ENCODE data around the gene NOSTRIN. TPM values are rescaled to one million over a fixed set of nuclear protein-coding genes. Genes with fewer than 3 reads are reported as not detected.
"Not testable (repeated sequence)": the region's sequence is repeated elsewhere in the genome, so short reads cannot be mapped to it uniquely, and the experiment has no call there.

The NOSTRIN gene
- total and polyA plus RNA-seq, 2 of the 8 experiments (the other 6 are each of a cell fraction or from before 2014, with no cell fraction given), result not detected

GRCh38 chr2:168870824-168871223, 68.4 kb downstream of the NOSTRIN start:
- H3K27ac ChIP-seq (ENCODE audit: low read depth, low read length); H2BK120ac ChIP-seq (replicated peaks; ENCODE audit: low read depth, low read length); H2BK5ac ChIP-seq (ENCODE audit: low read depth, low read length); H3K56ac ChIP-seq (replicated peaks; ENCODE audit: insufficient read length, low read depth, low read length); POLR2A ChIA-PET (ENCODE audit: partially characterized antibody); DNase-seq (ENCODE audit: low read depth in 1 of 2, low spot score in 2 of 2); H3K27me3 ChIP-seq (replicated peaks in 1 of 4; ENCODE audit: control insufficient read depth in 3 of 4, extremely low read depth in 1 of 4, insufficient read depth in 3 of 4, low read length in 3 of 4); FAIRE-seq; H4K91ac ChIP-seq (replicated peaks; ENCODE audit: insufficient read length, low read length); H3K4ac ChIP-seq (replicated peaks; ENCODE audit: insufficient read length, low read depth, low read length); H4K5ac ChIP-seq (ENCODE audit: insufficient read length, low read depth, low read length); H2BK12ac ChIP-seq (ENCODE audit: low read depth, low read length); H3K4me2 ChIP-seq (ENCODE audit: insufficient read depth in 1 of 2, low read depth in 2 of 2, low read length in 2 of 2); H3K4me3 ChIP-seq (ENCODE audit: extremely low read depth in 1 of 4, insufficient read depth in 2 of 4, low read depth in 3 of 4, low read length in 4 of 4); H3K14ac ChIP-seq (ENCODE audit: insufficient read length); H3K23me2 ChIP-seq (ENCODE audit: low read depth, low read length); H3K18ac ChIP-seq (ENCODE audit: extremely low read depth, low read length); H2AK5ac ChIP-seq (ENCODE audit: low read depth, low read length); CTCF ChIA-PET (ENCODE audit: partially characterized antibody); H3K23ac ChIP-seq (ENCODE audit: insufficient read length); H3K79me2 ChIP-seq (ENCODE audit: control insufficient read depth in 1 of 2, insufficient read depth in 2 of 2, low read length in 2 of 2); H4K20me1 ChIP-seq (replicated peaks in 1 of 2; ENCODE audit: control insufficient read depth in 1 of 2, insufficient read depth in 2 of 2, low read length in 2 of 2); H2BK15ac ChIP-seq (ENCODE audit: low read length); H2BK20ac ChIP-seq (ENCODE audit: low read length); H2AFZ ChIP-seq (ENCODE audit: low read length); H3K4me1 ChIP-seq (replicated peaks in 1 of 4; ENCODE audit: control insufficient read depth in 3 of 4, insufficient read depth in 4 of 4, low read length in 3 of 4); H3K79me1 ChIP-seq (ENCODE audit: low read depth, low read length); H3K9me3 ChIP-seq (ENCODE audit: insufficient read depth in 2 of 2, low read depth in 1 of 2, low read length in 1 of 2); H4K8ac ChIP-seq (ENCODE audit: extremely low read depth, insufficient read depth, low read length); H3K9ac ChIP-seq (replicated peaks in 1 of 4; ENCODE audit: extremely low read depth in 1 of 4, low read depth in 3 of 4, low read length in 3 of 4): not testable (repeated sequence)
- H3K36me3 ChIP-seq (ENCODE audit: control insufficient read depth in 2 of 4, insufficient read depth in 4 of 4, low read length in 3 of 4), result peaks cover 0 to 13% (median 1%) of the 10 kb centered on the region in 4 experiments; a peak in 4 of 8 replicates
- WGBS, 2 experiments (ENCODE audit: extremely low coverage in 1 of 2, insufficient coverage in 1 of 2, insufficient read length in 1 of 2, insufficient replicate concordance in 2 of 2, low coverage in 1 of 2, low lambda C conversion rate in 2 of 2, missing lambda C conversion rate in 1 of 2), result 97% methylated on average over 3 of the region's 4 CpGs; no CpG with 5 or more reads in 1 of the 2 experiments

Measured in H1 (cell line).